ENCODE data around the gene LEP.

- TF ChIP-seq ATF3 (IDR thresholded peaks at IDR 0.05), result no peak
- TF ChIP-seq, protein P1, sequence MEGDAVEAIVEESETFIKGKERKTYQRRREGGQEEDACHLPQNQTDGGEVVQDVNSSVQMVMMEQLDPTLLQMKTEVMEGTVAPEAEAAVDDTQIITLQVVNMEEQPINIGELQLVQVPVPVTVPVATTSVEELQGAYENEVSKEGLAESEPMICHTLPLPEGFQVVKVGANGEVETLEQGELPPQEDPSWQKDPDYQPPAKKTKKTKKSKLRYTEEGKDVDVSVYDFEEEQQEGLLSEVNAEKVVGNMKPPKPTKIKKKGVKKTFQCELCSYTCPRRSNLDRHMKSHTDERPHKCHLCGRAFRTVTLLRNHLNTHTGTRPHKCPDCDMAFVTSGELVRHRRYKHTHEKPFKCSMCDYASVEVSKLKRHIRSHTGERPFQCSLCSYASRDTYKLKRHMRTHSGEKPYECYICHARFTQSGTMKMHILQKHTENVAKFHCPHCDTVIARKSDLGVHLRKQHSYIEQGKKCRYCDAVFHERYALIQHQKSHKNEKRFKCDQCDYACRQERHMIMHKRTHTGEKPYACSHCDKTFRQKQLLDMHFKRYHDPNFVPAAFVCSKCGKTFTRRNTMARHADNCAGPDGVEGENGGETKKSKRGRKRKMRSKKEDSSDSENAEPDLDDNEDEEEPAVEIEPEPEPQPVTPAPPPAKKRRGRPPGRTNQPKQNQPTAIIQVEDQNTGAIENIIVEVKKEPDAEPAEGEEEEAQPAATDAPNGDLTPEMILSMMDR (IDR thresholded peaks at IDR 0.05; ENCODE audit: low read depth, low read length, missing input control), result no peak
- no peak for TF ChIP-seq TAF1 (conservative IDR thresholded peaks at IDR 0.05)
- no peak for TF ChIP-seq MAX (IDR thresholded peaks at IDR 0.05)
- TF ChIP-seq GABPA (IDR thresholded peaks at IDR 0.05 in 1 of 2, conservative IDR thresholded peaks at IDR 0.05 in 1 of 2), result no peak
- TF ChIP-seq RXRA (IDR thresholded peaks at IDR 0.05), result no peak
- TF ChIP-seq, protein P2, sequence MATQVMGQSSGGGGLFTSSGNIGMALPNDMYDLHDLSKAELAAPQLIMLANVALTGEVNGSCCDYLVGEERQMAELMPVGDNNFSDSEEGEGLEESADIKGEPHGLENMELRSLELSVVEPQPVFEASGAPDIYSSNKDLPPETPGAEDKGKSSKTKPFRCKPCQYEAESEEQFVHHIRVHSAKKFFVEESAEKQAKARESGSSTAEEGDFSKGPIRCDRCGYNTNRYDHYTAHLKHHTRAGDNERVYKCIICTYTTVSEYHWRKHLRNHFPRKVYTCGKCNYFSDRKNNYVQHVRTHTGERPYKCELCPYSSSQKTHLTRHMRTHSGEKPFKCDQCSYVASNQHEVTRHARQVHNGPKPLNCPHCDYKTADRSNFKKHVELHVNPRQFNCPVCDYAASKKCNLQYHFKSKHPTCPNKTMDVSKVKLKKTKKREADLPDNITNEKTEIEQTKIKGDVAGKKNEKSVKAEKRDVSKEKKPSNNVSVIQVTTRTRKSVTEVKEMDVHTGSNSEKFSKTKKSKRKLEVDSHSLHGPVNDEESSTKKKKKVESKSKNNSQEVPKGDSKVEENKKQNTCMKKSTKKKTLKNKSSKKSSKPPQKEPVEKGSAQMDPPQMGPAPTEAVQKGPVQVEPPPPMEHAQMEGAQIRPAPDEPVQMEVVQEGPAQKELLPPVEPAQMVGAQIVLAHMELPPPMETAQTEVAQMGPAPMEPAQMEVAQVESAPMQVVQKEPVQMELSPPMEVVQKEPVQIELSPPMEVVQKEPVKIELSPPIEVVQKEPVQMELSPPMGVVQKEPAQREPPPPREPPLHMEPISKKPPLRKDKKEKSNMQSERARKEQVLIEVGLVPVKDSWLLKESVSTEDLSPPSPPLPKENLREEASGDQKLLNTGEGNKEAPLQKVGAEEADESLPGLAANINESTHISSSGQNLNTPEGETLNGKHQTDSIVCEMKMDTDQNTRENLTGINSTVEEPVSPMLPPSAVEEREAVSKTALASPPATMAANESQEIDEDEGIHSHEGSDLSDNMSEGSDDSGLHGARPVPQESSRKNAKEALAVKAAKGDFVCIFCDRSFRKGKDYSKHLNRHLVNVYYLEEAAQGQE (IDR thresholded peaks at IDR 0.05), result no peak
- TF ChIP-seq FOXA1 (IDR thresholded peaks at IDR 0.05), result no peak
Measured at GRCh38 chr7:128206017-128206746, 34.9 kb upstream of the LEP start.

Measured in liver (tissue), 3 donors.